SK-N-SH (cell line): Measurements from ENCODE around the gene EPB41L3. TPM values are rescaled to one million over a fixed set of nuclear protein-coding genes. Genes with fewer than 3 reads are reported as not detected.

Source experiments
- CTCF ChIA-PET: fragments of 300-600, 350-600 bp; formaldehyde crosslinking; extraction: SDS; loops from one replicate; lab custom pipeline; 2021; lab: Yijun Ruan, JAX
- POLR2A ChIA-PET: fragments of 350-600 bp; sonication (Branson Sonifier 250); formaldehyde crosslinking; extraction: SDS; loops from one replicate; lab custom pipeline; 2020; ENCODE audit warnings: antibody characterized with exemption, inconsistent platforms; lab: Yijun Ruan, JAX
- DNase-seq: peaks from one replicate; pipeline ENCODE4 v3.0.0; 2012
- H2AFZ ChIP-seq: fragments of 200-600 bp; sonication (generic); 2 replicates; pipeline ENCODE4 v1.8.1; 2016; ENCODE audit warnings: antibody characterized with exemption, mild to moderate bottlenecking, low read depth
- H3F3A ChIP-seq: fragments of 200-600 bp; sonication (generic); replicated peaks from 2 replicates; pipeline ENCODE3; 2016; ENCODE audit warnings: antibody characterized with exemption, mild to moderate bottlenecking; ENCODE audit not compliant: insufficient read depth
- H3K27ac ChIP-seq, 2 experiments: fragments of 200-500 bp in 1 of 2; fragments of 200-600 bp in 1 of 2; sonication (Bioruptor generic) in 1 of 2; sonication (generic), shearing (Covaris generic) in 1 of 2; 2 replicates each; pipeline versions ENCODE4 v1.5.1 to v1.6.1; 2014 to 2016; ENCODE audit warnings: low read depth in 2 of 2, inconsistent platforms in 1 of 2, low read length in 1 of 2, mild to moderate bottlenecking in 1 of 2, mixed read lengths in 1 of 2
- H3K27me3 ChIP-seq: fragments of 200-600 bp; sonication (generic), shearing (Covaris generic); 2 replicates; pipeline ENCODE4 v1.6.1; 2016; ENCODE audit warnings: mixed run types; ENCODE audit not compliant: insufficient read depth
- H3K36me3 ChIP-seq, 2 experiments: fragments of 200-500 bp in 1 of 2; fragments of 200-600 bp in 1 of 2; sonication (Bioruptor generic) in 1 of 2; sonication (generic) in 1 of 2; replicated peaks in 1 of 2; 2 replicates each; pipeline versions ENCODE3 to v1.5.1; 2014 to 2016; ENCODE audit warnings: low read length in 1 of 2, mild to moderate bottlenecking in 1 of 2; ENCODE audit not compliant: insufficient read depth in 2 of 2, control insufficient read depth in 1 of 2
- H3K4me1 ChIP-seq, 2 experiments: fragments of 200-500 bp in 1 of 2; fragments of 200-600 bp in 1 of 2; sonication (Bioruptor generic) in 1 of 2; sonication (generic), shearing (Covaris generic) in 1 of 2; 2 replicates each; pipeline versions ENCODE4 v1.5.1 to v1.6.1; 2014 to 2016; ENCODE audit warnings: low read depth in 1 of 2, low read length in 1 of 2, mixed run types in 1 of 2; ENCODE audit not compliant: insufficient read depth in 2 of 2, control insufficient read depth in 1 of 2
- H3K4me2 ChIP-seq: fragments of 200-600 bp; sonication (generic), shearing (Covaris generic); 2 replicates; pipeline ENCODE4 v1.6.1; 2017; ENCODE audit warnings: mixed run types
- H3K4me3 ChIP-seq, 2 experiments: fragments of 200-500 bp in 1 of 2; fragments of 200-600 bp in 1 of 2; sonication (Bioruptor generic) in 1 of 2; sonication (generic), shearing (Covaris generic) in 1 of 2; 2 replicates each; pipeline versions ENCODE4 v1.5.1 to v1.8.1; 2014 to 2016; ENCODE audit warnings: low read depth in 2 of 2, inconsistent platforms in 1 of 2, low read length in 1 of 2, mild to moderate bottlenecking in 1 of 2, mixed read lengths in 1 of 2, moderate library complexity in 1 of 2
- H3K79me2 ChIP-seq: fragments of 200-600 bp; sonication (generic); 2 replicates; pipeline ENCODE4 v1.8.1; 2017; ENCODE audit warnings: mild to moderate bottlenecking; ENCODE audit not compliant: insufficient read depth
- H3K9ac ChIP-seq: fragments of 200-600 bp; sonication (generic); 2 replicates; pipeline ENCODE4 v1.6.1; 2017; ENCODE audit warnings: mixed run types
- H3K9me2 ChIP-seq: fragments of 200-600 bp; sonication (generic); 2 replicates; pipeline ENCODE4 v1.6.1; 2017; ENCODE audit warnings: mixed run types
- H3K9me3 ChIP-seq: fragments of 200-600 bp; sonication (generic); 2 replicates; pipeline ENCODE4 v1.6.1; 2017; ENCODE audit warnings: mixed run types, mild to moderate bottlenecking, moderate library complexity
- H4K20me1 ChIP-seq: fragments of 200-600 bp; sonication (generic); 2 replicates; pipeline ENCODE4 v1.6.1; 2017; ENCODE audit warnings: mild to moderate bottlenecking, mixed run types; ENCODE audit not compliant: insufficient read depth
- CHD2 ChIP-seq: fragments of 150-350 bp; IDR thresholded peaks from 2 replicates; pipeline ENCODE4 v1.6.1; 2018; ENCODE audit warnings: low read length; ENCODE audit not compliant: partially characterized antibody
- CTCF ChIP-seq: fragments of 200-600 bp; sonication (generic); IDR thresholded peaks from 2 replicates; pipeline ENCODE4 v1.6.1; 2017; ENCODE audit warnings: antibody characterized with exemption, mild to moderate bottlenecking, moderate library complexity
- EP300 ChIP-seq, 2 experiments: IDR thresholded peaks; 2 replicates each; pipeline versions ENCODE4 v1.4.0 to v1.6.1; 2012; ENCODE audit warnings: borderline replicate concordance in 1 of 2, low read depth in 1 of 2, low read length in 1 of 2
- NFIC ChIP-seq: IDR thresholded peaks from 2 replicates; pipeline ENCODE4 v1.4.0; 2012; ENCODE audit warnings: borderline replicate concordance
- REST ChIP-seq: IDR thresholded peaks from 2 replicates; pipeline ENCODE4 v1.6.1; 2012; ENCODE audit warnings: mild to moderate bottlenecking, low read depth, low read length, moderate library complexity
- SIN3A ChIP-seq: IDR thresholded peaks from 2 replicates; pipeline ENCODE4 v1.6.1; 2012; ENCODE audit warnings: low read depth, mild to moderate bottlenecking, low read length, moderate library complexity, borderline replicate concordance
- SMC3 ChIP-seq: IDR thresholded peaks from 2 replicates; pipeline ENCODE4 v1.6.1; 2012; ENCODE audit warnings: low read depth, low read length, improper control_type of control experiment
- USF2 ChIP-seq: fragments of 150-350 bp; IDR thresholded peaks from 2 replicates; pipeline ENCODE4 v1.6.1; 2017; ENCODE audit warnings: antibody characterized with exemption, low read length, low read depth, borderline replicate concordance
- ZBTB33 ChIP-seq: IDR thresholded peaks from 2 replicates; pipeline ENCODE4 v1.4.0; 2012; ENCODE audit warnings: low read depth, borderline replicate concordance
- WGBS: methylation state at CpG from one replicate; pipeline ENCODE4 v1.1.6; 2017; ENCODE audit warnings: low lambda C conversion rate; 5-methylcytosine and 5-hydroxymethylcytosine counted together
- polyA plus RNA-seq, 3 experiments: library from polyadenylated mRNA; depleted of rRNA; stranded (reverse); fragments of >200 nt; gene quantifications; 2 replicates each; pipeline ENCODE4 v1.2.3, GENCODE V29; 2012

The EPB41L3 gene
- polyA plus RNA-seq, 1 of the 3 experiments (the other 2 are of a cell fraction): 0.15 TPM

GRCh38 chr18:5376986-5377385, 166.8 kb downstream of the EPB41L3 start (continued):
- TF ChIP-seq ZBTB33: no peak

GRCh38 chr18:5370332-5370731, 173.5 kb downstream of the EPB41L3 start:
- Histone ChIP-seq H4K20me1 (no peaks in the 10 kb centered on the region), H3K4me1 (no peaks in the 10 kb centered on the region), H3K4me3 (no peak overlapping the region), H3K79me2 (no peaks in the 10 kb centered on the region), H3K9me3 (no peaks in the 10 kb centered on the region), H3K27me3 (no peaks in the 10 kb centered on the region), H3K27ac (no peak overlapping the region), H3K9ac (no peak overlapping the region), H3K36me3 (no peaks in the 10 kb centered on the region), H3F3A (no peaks in the 10 kb centered on the region), H3K9me2 (no peaks in the 10 kb centered on the region)
- ChIA-PET POLR2A (no interaction called here), CTCF (no interaction called here)
- WGBS: 0% methylated on average over 1 of the region's 1 CpG
- DNase-seq: no peak
- TF ChIP-seq REST (peak; percentile 88), CHD2 (no peak), SIN3A (no peak), NFIC (no peak), EP300 (IDR thresholded peaks at IDR 0.05; ENCODE audit: borderline replicate concordance in 1 of 2, low read depth in 1 of 2, low read length in 1 of 2) (no peak), USF2 (no peak), SMC3 (no peak), CTCF (no peak)
- TF ChIP-seq, all 33 proteins: peak for 1
- Histone ChIP-seq H3K4me2 (no peak overlapping the region), H2AFZ (no peak overlapping the region)
